ENCODE data around the gene GIMAP4. TPM values are rescaled to one million over a fixed set of nuclear protein-coding genes. Genes with fewer than 3 reads are reported as not detected.

Gene GIMAP4
- total and polyA plus RNA-seq, 2 donors (not counting 1 experiment from before 2014, with no cell fraction given), result not detected

DNA sequence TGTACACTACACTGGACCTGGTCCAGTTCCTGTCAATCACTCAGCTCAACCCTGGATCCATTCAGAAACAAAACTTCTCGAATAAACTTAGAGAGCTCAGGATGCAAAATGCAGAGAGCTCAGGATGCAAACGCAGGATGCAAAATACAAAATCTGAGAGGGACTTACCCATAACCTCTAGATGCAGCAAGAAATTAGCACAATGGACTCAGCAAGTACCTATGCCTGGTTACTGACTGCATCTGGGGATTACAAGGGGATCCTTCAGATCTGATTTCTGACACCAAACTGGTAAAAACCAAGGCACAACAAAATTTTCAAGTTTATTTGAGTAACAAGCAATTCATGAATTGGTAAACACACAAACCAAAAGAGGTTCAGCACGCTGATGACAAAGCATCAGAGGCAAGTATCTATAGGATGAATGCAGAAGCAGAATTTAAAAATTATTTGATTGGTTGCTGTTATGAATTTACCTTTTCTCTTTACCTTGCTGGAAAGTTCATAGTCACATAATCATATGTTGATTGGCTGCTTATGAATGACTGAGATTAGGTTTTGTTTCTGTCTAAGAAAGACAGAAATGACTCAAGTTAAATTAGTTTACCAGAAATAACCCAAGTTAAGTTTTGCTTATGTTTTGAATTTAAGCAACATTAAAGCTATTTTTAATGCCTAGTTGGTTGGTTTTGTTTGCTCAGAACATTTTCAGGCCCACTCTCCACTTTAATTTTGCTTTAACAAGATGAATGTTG, 53.6 kb downstream of the GIMAP4 start:
- Histone ChIP-seq H3K27ac (ENCODE audit: insufficient read depth, low read length) (no peak overlapping the region), H3K79me2 (ENCODE audit: control insufficient read depth, insufficient read depth, low read length) (no peaks in the 10 kb centered on the region), H3K9ac (ENCODE audit: insufficient read depth, low read length) (no peak overlapping the region), H3K36me3 (ENCODE audit: control insufficient read depth, insufficient read depth, low read length) (no peaks in the 10 kb centered on the region), H2AFZ (ENCODE audit: low read length) (no peak overlapping the region), H3K4me1 (ENCODE audit: control insufficient read depth, extremely low read depth, insufficient read depth, low read length) (no peaks in the 10 kb centered on the region), H3K9me3 (ENCODE audit: control insufficient read depth, insufficient read depth, low read depth, low read length) (no peaks in the 10 kb centered on the region), H4K20me1 (ENCODE audit: control insufficient read depth, extremely low read depth, insufficient read depth, low read length) (no peaks in the 10 kb centered on the region), H3K4me3 (replicated peaks in 1 of 4; ENCODE audit: control extremely low read depth in 1 of 4, insufficient read depth in 1 of 4, low read depth in 3 of 4, low read length in 4 of 4) (no peak overlapping the region), H3K27me3 (ENCODE audit: control insufficient read depth, insufficient read depth, low read length) (no peaks in the 10 kb centered on the region), H3K4me2 (ENCODE audit: extremely low read depth, insufficient read depth, low read length) (no peak overlapping the region)
- TF ChIP-seq, protein P1, sequence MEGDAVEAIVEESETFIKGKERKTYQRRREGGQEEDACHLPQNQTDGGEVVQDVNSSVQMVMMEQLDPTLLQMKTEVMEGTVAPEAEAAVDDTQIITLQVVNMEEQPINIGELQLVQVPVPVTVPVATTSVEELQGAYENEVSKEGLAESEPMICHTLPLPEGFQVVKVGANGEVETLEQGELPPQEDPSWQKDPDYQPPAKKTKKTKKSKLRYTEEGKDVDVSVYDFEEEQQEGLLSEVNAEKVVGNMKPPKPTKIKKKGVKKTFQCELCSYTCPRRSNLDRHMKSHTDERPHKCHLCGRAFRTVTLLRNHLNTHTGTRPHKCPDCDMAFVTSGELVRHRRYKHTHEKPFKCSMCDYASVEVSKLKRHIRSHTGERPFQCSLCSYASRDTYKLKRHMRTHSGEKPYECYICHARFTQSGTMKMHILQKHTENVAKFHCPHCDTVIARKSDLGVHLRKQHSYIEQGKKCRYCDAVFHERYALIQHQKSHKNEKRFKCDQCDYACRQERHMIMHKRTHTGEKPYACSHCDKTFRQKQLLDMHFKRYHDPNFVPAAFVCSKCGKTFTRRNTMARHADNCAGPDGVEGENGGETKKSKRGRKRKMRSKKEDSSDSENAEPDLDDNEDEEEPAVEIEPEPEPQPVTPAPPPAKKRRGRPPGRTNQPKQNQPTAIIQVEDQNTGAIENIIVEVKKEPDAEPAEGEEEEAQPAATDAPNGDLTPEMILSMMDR (conservative IDR thresholded peaks at IDR 0.05 in 1 of 2, IDR thresholded peaks at IDR 0.05 in 1 of 2; ENCODE audit: low read depth in 1 of 2, low read length in 2 of 2), result no peak
- TF ChIP-seq EZH2 (IDR thresholded peaks at IDR 0.05; ENCODE audit: low read length, missing control alignments), result no peak
- DNase-seq (ENCODE audit: low read depth in 2 of 2), result no peak

DNA sequence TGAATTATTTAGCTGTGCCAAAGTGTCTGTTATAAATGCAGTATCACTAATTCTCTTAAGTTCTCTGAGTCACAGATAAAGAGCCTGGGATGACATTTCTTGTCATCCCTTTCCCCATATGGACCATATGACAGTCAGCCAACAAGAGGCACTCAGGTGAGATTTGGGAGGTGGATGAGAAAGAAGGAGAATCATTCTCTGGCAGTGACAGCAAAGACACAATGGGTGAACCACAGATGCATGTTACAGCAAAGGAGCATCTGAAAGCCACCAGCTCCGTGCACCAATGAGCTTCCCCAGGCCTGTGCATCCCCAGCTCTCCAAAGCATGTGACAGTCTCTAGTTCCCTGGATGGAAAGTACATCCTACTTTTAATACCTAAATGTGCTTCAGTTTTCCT, 54.2 kb downstream of the GIMAP4 start:
- DNase-seq (ENCODE audit: low read depth in 2 of 2), result no peak
- no peak for TF ChIP-seq EZH2 (IDR thresholded peaks at IDR 0.05; ENCODE audit: low read length, missing control alignments)
- TF ChIP-seq, protein P1 (conservative IDR thresholded peaks at IDR 0.05 in 1 of 2, IDR thresholded peaks at IDR 0.05 in 1 of 2; ENCODE audit: low read depth in 1 of 2, low read length in 2 of 2), result no peak
- H3K9me3 ChIP-seq (ENCODE audit: control insufficient read depth, insufficient read depth, low read depth, low read length), result no peaks in the 10 kb centered on the region
- H3K36me3 ChIP-seq (ENCODE audit: control insufficient read depth, insufficient read depth, low read length), result no peaks in the 10 kb centered on the region
- no peak overlapping the region for H3K9ac ChIP-seq (ENCODE audit: insufficient read depth, low read length)
- no peak overlapping the region for H2AFZ ChIP-seq (ENCODE audit: low read length)
- H3K4me2 ChIP-seq (ENCODE audit: extremely low read depth, insufficient read depth, low read length), result no peak overlapping the region
- no peaks in the 10 kb centered on the region for H3K27me3 ChIP-seq (ENCODE audit: control insufficient read depth, insufficient read depth, low read length)
- no peaks in the 10 kb centered on the region for H4K20me1 ChIP-seq (ENCODE audit: control insufficient read depth, extremely low read depth, insufficient read depth, low read length)
- no peak overlapping the region for H3K4me3 ChIP-seq (replicated peaks in 1 of 4; ENCODE audit: control extremely low read depth in 1 of 4, insufficient read depth in 1 of 4, low read depth in 3 of 4, low read length in 4 of 4)
- no peaks in the 10 kb centered on the region for H3K79me2 ChIP-seq (ENCODE audit: control insufficient read depth, insufficient read depth, low read length)
- H3K4me1 ChIP-seq (ENCODE audit: control insufficient read depth, extremely low read depth, insufficient read depth, low read length), result no peaks in the 10 kb centered on the region
- H3K27ac ChIP-seq (ENCODE audit: insufficient read depth, low read length), result no peak overlapping the region

Other genes with a start within 250 kb of the GIMAP4 start
- gene LRRC61, start 244.0 kb upstream of the GIMAP4 start, total RNA-seq, result 0.33 and 1.0 TPM in 2 replicates
- 0.03 and 0.10 TPM in 2 replicates for gene LRRC61, start 244.0 kb upstream of the GIMAP4 start, polyA plus RNA-seq
- gene ACTR3C, start 243.8 kb upstream of the GIMAP4 start, total RNA-seq, result 0.50 and 2.6 TPM in 2 replicates
- 0.05 and 0.09 TPM in 2 replicates for gene ACTR3C, start 243.8 kb upstream of the GIMAP4 start, polyA plus RNA-seq
- gene RARRES2, start 225.8 kb upstream of the GIMAP4 start, total RNA-seq, result 65.6 and 174 TPM in 2 replicates
- 9.8 and 67.0 TPM in 2 replicates for gene RARRES2, start 225.8 kb upstream of the GIMAP4 start, polyA plus RNA-seq
- gene REPIN1, start 198.6 kb upstream of the GIMAP4 start, total RNA-seq, result 26.7 and 41.3 TPM in 2 replicates
- 20.8 and 29.2 TPM in 2 replicates for gene REPIN1, start 198.6 kb upstream of the GIMAP4 start, polyA plus RNA-seq
- 7.7 and 9.6 TPM in 2 replicates for gene ZNF775, start 188.1 kb upstream of the GIMAP4 start, total RNA-seq
- 1.2 TPM in 2 replicates for gene ZNF775, start 188.1 kb upstream of the GIMAP4 start, polyA plus RNA-seq
- under 0.01 TPM in 2 replicates for gene GIMAP8, start 116.8 kb upstream of the GIMAP4 start, total RNA-seq
- not detected in 2 replicates for gene GIMAP8, start 116.8 kb upstream of the GIMAP4 start, polyA plus RNA-seq
- not detected in 2 replicates for gene GIMAP7, start 52.5 kb upstream of the GIMAP4 start, total RNA-seq
- gene GIMAP7, start 52.5 kb upstream of the GIMAP4 start, polyA plus RNA-seq, result not detected in 2 replicates
- under 0.01 TPM in 1 of 2 replicates, not detected in the other for gene GIMAP6, start 65.0 kb downstream of the GIMAP4 start, total RNA-seq
- gene GIMAP6, start 65.0 kb downstream of the GIMAP4 start, polyA plus RNA-seq, result not detected in 2 replicates
- 13.9 and 16.2 TPM in 2 replicates for gene GIMAP2, start 118.3 kb downstream of the GIMAP4 start, total RNA-seq
- 0.54 and 1.4 TPM in 2 replicates for gene GIMAP2, start 118.3 kb downstream of the GIMAP4 start, polyA plus RNA-seq
- gene GIMAP1, start 149.2 kb downstream of the GIMAP4 start, total RNA-seq, result under 0.01 TPM in 2 replicates
- gene GIMAP1, start 149.2 kb downstream of the GIMAP4 start, polyA plus RNA-seq, result 0.01 TPM in 1 of 2 replicates, not detected in the other
- not detected in 2 replicates for gene GIMAP5, start 170.0 kb downstream of the GIMAP4 start, total RNA-seq
- not detected in 2 replicates for gene GIMAP5, start 170.0 kb downstream of the GIMAP4 start, polyA plus RNA-seq
- gene TMEM176B, start 233.0 kb downstream of the GIMAP4 start, total RNA-seq, result 26.8 and 95.3 TPM in 2 replicates
- 0.78 and 1.1 TPM in 2 replicates for gene TMEM176B, start 233.0 kb downstream of the GIMAP4 start, polyA plus RNA-seq
- 14.2 and 61.1 TPM in 2 replicates for gene TMEM176A, start 233.4 kb downstream of the GIMAP4 start, total RNA-seq
- 0.12 and 0.38 TPM in 2 replicates for gene TMEM176A, start 233.4 kb downstream of the GIMAP4 start, polyA plus RNA-seq

Data from fibroblast of lung (primary cell).